ENCODE results near the gene STRA6. TPM values are rescaled to one million over a fixed set of nuclear protein-coding genes. Genes with fewer than 3 reads are reported as not detected.

Gene STRA6
- total RNA-seq, 1 experiment from 2014 or later = 0.29 TPM

- Histone ChIP-seq H3K4me3 (ENCODE audit: low read length) (no peak overlapping the region), H3K36me3 (ENCODE audit: low read depth, low read length) (no peaks in the 10 kb centered on the region), H3K79me2 (ENCODE audit: low read length) (no peaks in the 10 kb centered on the region), H2AFZ (ENCODE audit: low read length) (no peak overlapping the region), H3K4me2 (ENCODE audit: low read length) (no peak overlapping the region), H3K9me2 (replicated peaks; ENCODE audit: low read length) (no peaks in the 10 kb centered on the region), H3K4me1 (ENCODE audit: insufficient read depth, low read length) (peaks cover 27% of the 10 kb centered on the region), H3K27ac (ENCODE audit: low read length) (no peak overlapping the region), H4K20me1 (ENCODE audit: low read length) (no peaks in the 10 kb centered on the region), H3K9me3 (ENCODE audit: low read length) (no peaks in the 10 kb centered on the region), H3F3A (ENCODE audit: low read length, unreplicated experiment) (no peaks in the 10 kb centered on the region), H3K9ac (ENCODE audit: low read length) (no peak overlapping the region), H3K27me3 (ENCODE audit: low read length) (no peaks in the 10 kb centered on the region)
- BruUV-seq (replicated peaks) = no TSS peak
- DNase-seq (no peak), ATAC-seq (no peak)
- TF ChIP-seq EZH2phosphoT487 (IDR thresholded peaks at IDR 0.05; ENCODE audit: borderline replicate concordance, low read length) (no peak), EZH2 (IDR thresholded peaks at IDR 0.05; ENCODE audit: low read length, unreplicated experiment) (no peak)
- TF ChIP-seq, protein P1, sequence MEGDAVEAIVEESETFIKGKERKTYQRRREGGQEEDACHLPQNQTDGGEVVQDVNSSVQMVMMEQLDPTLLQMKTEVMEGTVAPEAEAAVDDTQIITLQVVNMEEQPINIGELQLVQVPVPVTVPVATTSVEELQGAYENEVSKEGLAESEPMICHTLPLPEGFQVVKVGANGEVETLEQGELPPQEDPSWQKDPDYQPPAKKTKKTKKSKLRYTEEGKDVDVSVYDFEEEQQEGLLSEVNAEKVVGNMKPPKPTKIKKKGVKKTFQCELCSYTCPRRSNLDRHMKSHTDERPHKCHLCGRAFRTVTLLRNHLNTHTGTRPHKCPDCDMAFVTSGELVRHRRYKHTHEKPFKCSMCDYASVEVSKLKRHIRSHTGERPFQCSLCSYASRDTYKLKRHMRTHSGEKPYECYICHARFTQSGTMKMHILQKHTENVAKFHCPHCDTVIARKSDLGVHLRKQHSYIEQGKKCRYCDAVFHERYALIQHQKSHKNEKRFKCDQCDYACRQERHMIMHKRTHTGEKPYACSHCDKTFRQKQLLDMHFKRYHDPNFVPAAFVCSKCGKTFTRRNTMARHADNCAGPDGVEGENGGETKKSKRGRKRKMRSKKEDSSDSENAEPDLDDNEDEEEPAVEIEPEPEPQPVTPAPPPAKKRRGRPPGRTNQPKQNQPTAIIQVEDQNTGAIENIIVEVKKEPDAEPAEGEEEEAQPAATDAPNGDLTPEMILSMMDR (conservative IDR thresholded peaks at IDR 0.05; ENCODE audit: low read depth, low read length) = no peak
- POLR2A ChIA-PET (ENCODE audit: unreplicated experiment) = no interaction called here
- CTCF ChIA-PET = no interaction called here
- intact Hi-C loops (cut with micrococcal nuclease) = no loop called here
Observed at GRCh38 chr15:74213858-74214284, 11.3 kb upstream of the STRA6 start.

DNA sequence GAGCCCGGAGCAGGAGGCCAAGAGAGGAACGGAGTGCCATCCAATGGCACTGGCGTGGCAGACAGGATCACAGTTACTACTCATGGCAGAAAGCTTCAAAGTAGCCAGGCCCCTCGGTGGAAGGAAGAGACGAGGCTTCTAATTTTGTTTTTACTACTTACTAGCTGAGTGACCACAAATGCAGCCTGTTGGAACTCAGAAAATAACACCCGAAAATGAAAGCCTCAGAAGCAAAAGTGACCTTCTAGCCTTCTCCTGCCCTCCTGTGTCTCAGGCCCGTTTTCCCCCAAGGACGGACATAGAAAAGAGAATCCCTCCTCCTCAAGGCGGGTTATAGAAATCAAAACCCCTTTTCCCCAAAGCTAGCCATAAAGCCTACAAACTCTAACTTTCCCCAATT, 9.9 kb upstream of the STRA6 start:
- no TSS peak for BruUV-seq (replicated peaks)
- Histone ChIP-seq H3K36me3 (ENCODE audit: low read depth, low read length) (no peaks in the 10 kb centered on the region), H3K9me3 (ENCODE audit: low read length) (no peaks in the 10 kb centered on the region), H3K9ac (ENCODE audit: low read length) (no peak overlapping the region), H4K20me1 (ENCODE audit: low read length) (no peaks in the 10 kb centered on the region), H3K9me2 (replicated peaks; ENCODE audit: low read length) (no peaks in the 10 kb centered on the region), H3K4me3 (ENCODE audit: low read length) (no peak overlapping the region), H2AFZ (ENCODE audit: low read length) (no peak overlapping the region), H3K4me1 (ENCODE audit: insufficient read depth, low read length) (peaks cover 26% of the 10 kb centered on the region), H3F3A (ENCODE audit: low read length, unreplicated experiment) (no peaks in the 10 kb centered on the region), H3K79me2 (ENCODE audit: low read length) (no peaks in the 10 kb centered on the region), H3K4me2 (ENCODE audit: low read length) (no peak overlapping the region), H3K27ac (ENCODE audit: low read length) (no peak overlapping the region), H3K27me3 (ENCODE audit: low read length) (no peaks in the 10 kb centered on the region)
- POLR2A ChIA-PET (ENCODE audit: unreplicated experiment) = no interaction called here
- DNase-seq = no peak
- CTCF ChIA-PET = no interaction called here
- intact Hi-C loops (cut with micrococcal nuclease) = no loop called here
- TF ChIP-seq EZH2phosphoT487 (IDR thresholded peaks at IDR 0.05; ENCODE audit: borderline replicate concordance, low read length) (no peak), EZH2 (IDR thresholded peaks at IDR 0.05; ENCODE audit: low read length, unreplicated experiment) (no peak)
- TF ChIP-seq, protein P1 (conservative IDR thresholded peaks at IDR 0.05; ENCODE audit: low read depth, low read length) = no peak
- no peak for ATAC-seq

DNA sequence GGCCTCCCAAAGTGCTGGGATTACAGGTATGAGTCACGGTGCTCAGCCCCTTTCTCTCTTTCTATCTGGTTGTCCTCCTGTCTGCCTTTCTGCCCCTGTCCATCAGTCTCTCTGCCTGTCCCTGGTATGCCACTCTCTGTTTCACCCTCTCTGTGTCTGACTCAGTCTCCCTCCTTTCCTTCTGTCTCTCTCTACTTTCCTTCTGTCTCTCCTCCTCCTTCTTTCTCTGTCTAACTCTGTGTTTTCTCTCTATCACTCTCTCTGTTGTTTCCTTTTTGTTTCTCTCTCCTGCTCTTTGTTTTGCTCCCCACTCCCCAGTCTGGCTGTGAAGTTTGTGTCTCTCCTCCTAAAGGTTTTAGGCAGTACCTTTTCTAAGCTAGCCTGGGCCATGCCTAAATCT, 9.1 kb upstream of the STRA6 start:
- intact Hi-C loops (cut with micrococcal nuclease) = no loop called here
- Histone ChIP-seq H3F3A (ENCODE audit: low read length, unreplicated experiment) (no peaks in the 10 kb centered on the region), H3K79me2 (ENCODE audit: low read length) (no peaks in the 10 kb centered on the region), H3K4me1 (ENCODE audit: insufficient read depth, low read length) (peaks cover 18% of the 10 kb centered on the region), H3K27ac (ENCODE audit: low read length) (no peak overlapping the region), H4K20me1 (ENCODE audit: low read length) (no peaks in the 10 kb centered on the region), H3K4me3 (ENCODE audit: low read length) (no peak overlapping the region), H3K9me2 (replicated peaks; ENCODE audit: low read length) (no peaks in the 10 kb centered on the region), H3K36me3 (ENCODE audit: low read depth, low read length) (no peaks in the 10 kb centered on the region), H3K9ac (ENCODE audit: low read length) (no peak overlapping the region), H3K27me3 (ENCODE audit: low read length) (no peaks in the 10 kb centered on the region), H2AFZ (ENCODE audit: low read length) (no peak overlapping the region), H3K4me2 (ENCODE audit: low read length) (no peak overlapping the region), H3K9me3 (ENCODE audit: low read length) (no peaks in the 10 kb centered on the region)
- TF ChIP-seq, protein P1 (conservative IDR thresholded peaks at IDR 0.05; ENCODE audit: low read depth, low read length) = no peak
- TF ChIP-seq EZH2phosphoT487 (IDR thresholded peaks at IDR 0.05; ENCODE audit: borderline replicate concordance, low read length) (no peak), EZH2 (IDR thresholded peaks at IDR 0.05; ENCODE audit: low read length, unreplicated experiment) (no peak)
- BruUV-seq (replicated peaks) = no TSS peak
- ChIA-PET POLR2A (ENCODE audit: unreplicated experiment) (no interaction called here), CTCF (no interaction called here)
- DNase-seq (no peak), ATAC-seq (no peak)
